OCI-LY3 (cell line): ENCODE results near the gene NEURL1B.

Source experiments
- H2AFZ ChIP-seq: fragments of 200-600, 300-600 bp; shearing (Covaris generic); 2 replicates; pipeline ENCODE4 v1.6.0; 2014; ENCODE audit warnings: antibody characterized with exemption, low read depth, low read length
- H3K27ac ChIP-seq: fragments of 200-600, 300-600 bp; sonication (generic); 2 replicates; pipeline ENCODE4 v1.5.1; 2014; ENCODE audit warnings: mild to moderate bottlenecking, low read length, moderate library complexity, mixed read lengths
- H3K27me3 ChIP-seq: fragments of 200-600, 300-600 bp; sonication (generic); 2 replicates; pipeline ENCODE4 v1.6.1; 2014; ENCODE audit warnings: low read depth, low read length, mixed read lengths
- H3K36me3 ChIP-seq: fragments of 200-600, 300-600 bp; sonication (generic); replicated peaks from 2 replicates; pipeline ENCODE3; 2014; ENCODE audit warnings: low read depth, low read length, mixed read lengths
- H3K4me1 ChIP-seq: fragments of 300-600, 200-600 bp; sonication (generic); 2 replicates; pipeline ENCODE4 v1.6.1; 2014; ENCODE audit warnings: low read length, mixed read lengths
- H3K4me2 ChIP-seq: fragments of 200-600, 300-600 bp; sonication (generic); 2 replicates; pipeline ENCODE4 v1.6.1; 2014; ENCODE audit warnings: low read length, mixed read lengths
- H3K4me3 ChIP-seq: fragments of 300-600, 200-600 bp; sonication (generic); 2 replicates; pipeline ENCODE4 v1.5.1; 2014; ENCODE audit warnings: antibody characterized with exemption, mild to moderate bottlenecking, low read length, moderate library complexity
- H3K79me2 ChIP-seq: fragments of 300-600, 200-600 bp; shearing (Covaris generic); 2 replicates; pipeline ENCODE4 v1.6.1; 2014; ENCODE audit warnings: mild to moderate bottlenecking, low read length, mixed read lengths
- H3K9ac ChIP-seq: fragments of 300-600, 200-600 bp; shearing (Covaris generic); 2 replicates; pipeline ENCODE4 v1.6.0; 2014; ENCODE audit warnings: mild to moderate bottlenecking, low read length, moderate library complexity
- H3K9me3 ChIP-seq: fragments of 200-600, 300-600 bp; shearing (Covaris generic); 2 replicates; pipeline ENCODE4 v1.6.1; 2014; ENCODE audit warnings: low read length, mixed read lengths; ENCODE audit not compliant: insufficient read depth
- H4K20me1 ChIP-seq: fragments of 200-600, 300-600 bp; sonication (generic); 2 replicates; pipeline ENCODE4 v1.6.1; 2016; ENCODE audit warnings: low read length, mixed read lengths; ENCODE audit not compliant: insufficient read depth
- CTCF ChIP-seq: fragments of 200-600, 300-600 bp; sonication (generic); IDR thresholded peaks from 2 replicates; pipeline ENCODE4 v1.5.1; 2014; ENCODE audit warnings: antibody characterized with exemption, low read length, low read depth
- EZH2phosphoT487 ChIP-seq: fragments of 200-600 bp; shearing (Covaris generic); IDR thresholded peaks from 2 replicates; pipeline ENCODE4 v1.6.1; 2018; ENCODE audit warnings: antibody characterized with exemption, mixed run types, low read depth

NEURL1B gene

GRCh38 chr5:172706796-172707195 is 65.7 kb downstream of the NEURL1B start:
- H3K9ac ChIP-seq, result no peak overlapping the region
- H3K9me3 ChIP-seq, result no peaks in the 10 kb centered on the region
- no peak overlapping the region for H3K27ac ChIP-seq

DNA sequence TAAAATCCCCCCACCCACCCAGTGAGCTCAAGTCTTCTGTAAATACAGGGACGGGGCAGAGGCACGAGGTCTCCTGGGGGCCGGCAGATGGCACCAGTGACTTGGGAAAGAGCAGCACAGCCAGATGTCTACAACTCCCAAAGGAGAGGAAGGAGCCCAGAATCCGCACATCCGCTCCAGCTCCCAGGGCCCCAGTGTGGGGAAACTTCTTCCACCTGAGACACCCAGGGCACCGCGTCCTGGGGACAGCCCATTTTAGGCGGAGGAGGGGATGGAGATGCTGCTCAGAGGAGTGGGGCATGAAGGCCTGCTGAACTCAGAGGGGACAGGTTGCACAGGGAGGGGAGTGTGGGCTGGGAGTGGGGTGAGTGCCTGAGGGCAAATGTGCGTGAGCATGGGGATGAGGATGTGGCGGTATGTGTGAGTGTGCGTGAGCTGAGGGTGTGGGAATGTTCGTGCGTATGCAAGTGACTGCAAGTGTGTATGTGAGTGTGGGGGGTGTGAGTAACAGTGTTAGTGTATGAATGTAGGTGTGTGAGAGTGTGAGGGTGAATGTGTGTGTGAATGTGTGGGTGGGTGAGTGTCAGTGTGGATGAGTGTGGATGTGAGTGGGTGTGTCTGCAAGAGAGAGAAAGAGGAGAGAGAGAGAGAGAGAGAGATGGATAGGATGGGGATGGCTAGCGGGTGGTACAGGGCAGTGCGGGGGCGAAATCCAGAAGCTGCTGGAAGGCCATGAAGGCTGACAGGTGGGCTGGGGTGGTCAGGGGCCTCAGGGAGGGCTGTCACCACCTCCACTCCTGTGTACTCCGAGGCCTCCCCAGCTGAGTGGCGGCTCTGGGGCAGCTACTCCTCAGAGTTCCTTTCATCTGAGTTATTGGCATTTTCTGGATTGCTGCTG is 66.5 kb downstream of the NEURL1B start:
- no peak for TF ChIP-seq EZH2phosphoT487
- peak; percentile 72 for TF ChIP-seq CTCF
- peaks cover 8% of the 10 kb centered on the region; the same call in 1 of the 2 replicates for H3K4me1 ChIP-seq
- H3K79me2 ChIP-seq, result no peaks in the 10 kb centered on the region
- H3K36me3 ChIP-seq, result no peaks in the 10 kb centered on the region
- H3K4me2 ChIP-seq, result peak overlapping the region; percentile 42
- peaks cover 56% of the 10 kb centered on the region for H3K27me3 ChIP-seq
- H3K27ac ChIP-seq, result no peak overlapping the region
- H3K9ac ChIP-seq, result no peak overlapping the region
- peak overlapping the region; percentile 20; the same call in 1 of the 2 replicates for H3K4me3 ChIP-seq
- H2AFZ ChIP-seq, result peak overlapping the region; percentile 58; the same call in 1 of the 2 replicates
- no peaks in the 10 kb centered on the region for H3K9me3 ChIP-seq
- no peaks in the 10 kb centered on the region for H4K20me1 ChIP-seq

More at GRCh38 chr5:172706796-172707195, 65.7 kb downstream of the NEURL1B start:
- peaks cover 55% of the 10 kb centered on the region for H3K27me3 ChIP-seq
- H3K4me2 ChIP-seq, result peak overlapping the region; percentile 42; the same call in 1 of the 2 replicates
- no peaks in the 10 kb centered on the region for H3K36me3 ChIP-seq
- TF ChIP-seq CTCF (no peak), EZH2phosphoT487 (no peak)
- peak overlapping the region; percentile 46; the same call in 1 of the 2 replicates for H2AFZ ChIP-seq
- H4K20me1 ChIP-seq, result no peaks in the 10 kb centered on the region
- peaks cover 10% of the 10 kb centered on the region for H3K4me1 ChIP-seq
- H3K79me2 ChIP-seq, result no peaks in the 10 kb centered on the region
- no peak overlapping the region for H3K4me3 ChIP-seq

DNA sequence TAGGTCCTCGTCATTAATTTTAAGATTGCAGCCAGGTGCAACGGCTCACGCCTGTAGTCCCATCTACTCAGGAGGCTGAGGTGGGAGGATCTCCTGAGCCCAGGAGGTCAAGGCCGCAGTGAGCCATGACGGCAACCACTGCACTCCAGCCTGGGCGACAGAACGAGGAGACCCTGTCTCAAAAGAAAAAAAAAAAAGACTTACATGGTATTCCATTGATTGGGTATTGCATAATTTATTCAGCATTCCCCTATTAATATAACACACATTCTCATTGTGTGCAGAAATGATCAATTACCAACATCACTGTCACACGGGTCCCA is 67.1 kb downstream of the NEURL1B start:
- Histone ChIP-seq H3K9ac (no peak overlapping the region), H3K4me1 (peaks cover 9% of the 10 kb centered on the region; the same call in 1 of the 2 replicates)

More for the DNA sequence above, 67.1 kb downstream of the NEURL1B start:
- no peak overlapping the region for H2AFZ ChIP-seq
- peaks cover 50% of the 10 kb centered on the region for H3K27me3 ChIP-seq
- H3K9me3 ChIP-seq, result no peaks in the 10 kb centered on the region
- no peak overlapping the region for H3K27ac ChIP-seq
- H4K20me1 ChIP-seq, result no peaks in the 10 kb centered on the region
- H3K36me3 ChIP-seq, result no peaks in the 10 kb centered on the region
- H3K4me2 ChIP-seq, result no peak overlapping the region
- H3K79me2 ChIP-seq, result no peaks in the 10 kb centered on the region
- TF ChIP-seq CTCF (no peak), EZH2phosphoT487 (no peak)
- no peak overlapping the region for H3K4me3 ChIP-seq
